ENCODE results near the gene TFPI. TPM values are rescaled to one million over a fixed set of nuclear protein-coding genes. Genes with fewer than 3 reads are reported as not detected.

Gene TFPI
- 1.0 and 9.9 TPM in 2 replicates for total RNA-seq

GRCh38 chr2:187554011-187554703 is at the start of gene TFPI:
Gene TFPI (minus strand): TSS chr2:187554435. CDS start chr2:187503768, 50,667 bp downstream.

Other genes with a start within 250 kb of the TFPI start
- 1.4 and 3.6 TPM in 2 replicates for gene CALCRL, start 106.2 kb downstream of the TFPI start, total RNA-seq

Data from nasal cavity respiratory epithelium epithelial cell of viscerocranial mucosa (primary cell).